HEK293 (cell line): ENCODE data around the gene CRY1.

Source experiments
- CTCF ChIA-PET: fragments of 350-600 bp; formaldehyde crosslinking; extraction: SDS; loops from one replicate; lab custom pipeline; 2021; ENCODE audit warnings: antibody characterized with exemption; lab: Yijun Ruan, JAX
- POLR2A ChIA-PET: fragments of 300-600 bp; formaldehyde crosslinking; extraction: SDS; loops from one replicate; lab custom pipeline; 2020; ENCODE audit warnings: antibody characterized with exemption, inconsistent platforms; lab: Yijun Ruan, JAX
- H3K27ac ChIP-seq: fragments of 200-500 bp; sonication (Bioruptor generic); 2 replicates; pipeline ENCODE4 v1.5.1; 2014; ENCODE audit warnings: low read depth, low read length, control low read depth, inconsistent platforms; ENCODE audit errors: extremely low read depth
- H3K36me3 ChIP-seq, 2 experiments: fragments of 200-500 bp in 1 of 2; sonication (Bioruptor generic) in 1 of 2; 1 replicate in 1 of 2; 2 replicates in 1 of 2; pipeline ENCODE4 v1.5.1; 2014 to 2017; ENCODE audit warnings: inconsistent platforms in 2 of 2, low read length in 2 of 2; ENCODE audit not compliant: control insufficient read depth in 2 of 2, insufficient read depth in 1 of 2
- H3K4me1 ChIP-seq: fragments of 200-500 bp; sonication (Bioruptor generic); 2 replicates; pipeline ENCODE4 v1.5.1; 2014; ENCODE audit warnings: mild to moderate bottlenecking, low read length, inconsistent platforms; ENCODE audit not compliant: control insufficient read depth, insufficient read depth
- H3K4me3 ChIP-seq: 2 replicates; pipeline ENCODE4 v1.5.1; 2011; ENCODE audit warnings: low read depth, mild to moderate bottlenecking, control low read depth, low read length, moderate library complexity
- H3K9me3 ChIP-seq: fragments of 200-500 bp; sonication (Bioruptor generic); 2 replicates; pipeline ENCODE4 v1.5.1; 2014; ENCODE audit warnings: low read depth, low read length, inconsistent platforms; ENCODE audit not compliant: control insufficient read depth, insufficient read depth
- AEBP2 ChIP-seq: fragments of 450-650 bp; formaldehyde crosslinking; IDR thresholded peaks from 2 replicates; pipeline ENCODE4 v1.5.1; 2016; ENCODE audit warnings: missing biosample characterization, missing genetic modification characterization, borderline replicate concordance
- HIC1 ChIP-seq: fragments of 450-650 bp; formaldehyde crosslinking; IDR thresholded peaks from 2 replicates; pipeline ENCODE4 v1.5.1; 2016; ENCODE audit warnings: missing biosample characterization, missing genetic modification characterization
- KLF7 ChIP-seq: fragments of 450-650 bp; formaldehyde crosslinking; IDR thresholded peaks from 2 replicates; pipeline ENCODE4 v1.5.1; 2016; ENCODE audit warnings: missing biosample characterization, missing genetic modification characterization, borderline replicate concordance
- SETDB1 ChIP-seq: IDR thresholded peaks from one replicate; pipeline ENCODE4 v1.6.1; 2017; ENCODE audit warnings: mild to moderate bottlenecking, low read length, moderate library complexity, mixed read lengths; ENCODE audit not compliant: insufficient read length
- ZFHX2 ChIP-seq: fragments of 450-650 bp; formaldehyde crosslinking; conservative IDR thresholded peaks from 2 replicates; pipeline ENCODE4 v1.5.1; 2016; ENCODE audit warnings: missing biosample characterization, missing genetic modification characterization
- ZNF121 ChIP-seq: fragments of 450-650 bp; formaldehyde crosslinking; IDR thresholded peaks from 2 replicates; pipeline ENCODE4 v1.5.1; 2016; ENCODE audit warnings: missing biosample characterization, missing genetic modification characterization
- ZNF24 ChIP-seq: fragments of 450-650 bp; formaldehyde crosslinking; IDR thresholded peaks from 2 replicates; pipeline ENCODE4 v1.5.1; 2016; ENCODE audit warnings: missing biosample characterization, missing genetic modification characterization
- ZNF266 ChIP-seq: fragments of 450-650 bp; formaldehyde crosslinking; IDR thresholded peaks from 2 replicates; pipeline ENCODE4 v1.5.1; 2016; ENCODE audit warnings: missing biosample characterization, missing genetic modification characterization, low read depth
- ZNF404 ChIP-seq: fragments of 450-650 bp; formaldehyde crosslinking; IDR thresholded peaks from 2 replicates; pipeline ENCODE4 v1.5.1; 2017; ENCODE audit warnings: missing biosample characterization, missing genetic modification characterization
- ZNF510 ChIP-seq: fragments of 450-650 bp; formaldehyde crosslinking; IDR thresholded peaks from 2 replicates; pipeline ENCODE4 v1.5.1; 2018; ENCODE audit warnings: mild to moderate bottlenecking, missing genetic modification characterization, missing biosample characterization; ENCODE audit not compliant: insufficient replicate concordance
- ZNF558 ChIP-seq: fragments of 450-650 bp; formaldehyde crosslinking; IDR thresholded peaks from 2 replicates; pipeline ENCODE4 v1.5.1; 2016; ENCODE audit warnings: missing biosample characterization, missing genetic modification characterization
- ZNF585B ChIP-seq: fragments of 450-650 bp; formaldehyde crosslinking; IDR thresholded peaks from 2 replicates; pipeline ENCODE4 v1.5.1; 2016; ENCODE audit warnings: missing biosample characterization, missing genetic modification characterization
- ZNF658 ChIP-seq: fragments of 450-650 bp; formaldehyde crosslinking; IDR thresholded peaks from 2 replicates; pipeline ENCODE4; 2016; ENCODE audit warnings: missing biosample characterization, missing genetic modification characterization
- ZSCAN18 ChIP-seq: fragments of 450-650 bp; formaldehyde crosslinking; IDR thresholded peaks from 2 replicates; pipeline ENCODE4 v1.5.1; 2016; ENCODE audit warnings: missing biosample characterization, missing genetic modification characterization
- TF ChIP-seq, protein P1 (sequence below): fragments of 450-650 bp; formaldehyde crosslinking; conservative IDR thresholded peaks from 2 replicates; pipeline ENCODE4 v1.5.1; 2016; ENCODE audit warnings: low read depth, missing biosample characterization, missing genetic modification characterization

CRY1 gene

DNA sequence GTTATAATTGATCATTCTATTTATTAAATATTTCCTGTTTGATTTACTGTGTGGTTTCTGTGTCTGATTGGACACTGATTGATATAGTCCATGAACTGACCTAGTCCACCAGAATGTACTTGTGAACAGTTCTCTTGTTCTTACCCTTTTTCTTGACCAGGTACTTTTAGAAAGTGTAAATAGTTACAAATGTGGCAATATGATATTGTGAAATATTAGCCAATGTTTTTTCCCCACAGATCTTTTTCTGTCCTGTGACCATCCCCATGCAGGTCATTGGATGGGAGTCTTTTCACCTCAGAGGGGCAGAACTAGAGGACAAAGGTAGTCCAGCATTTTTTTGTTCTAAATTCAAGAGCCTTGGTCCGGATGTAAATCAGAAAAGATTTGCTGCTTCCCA is 8.3 kb upstream of the CRY1 start:
- CTCF ChIA-PET, result no interaction called here

GRCh38 chr12:107099917-107100316 is 6.6 kb upstream of the CRY1 start:
- Histone ChIP-seq H3K4me1 (no peaks in the 10 kb centered on the region), H3K4me3 (no peak overlapping the region), H3K27ac (no peak overlapping the region), H3K9me3 (no peaks in the 10 kb centered on the region), H3K36me3 (no peaks in the 10 kb centered on the region)
- ChIA-PET POLR2A (no interaction called here), CTCF (interaction anchor here (0.9 to 1.3 kb wide), 2 partner anchors 11 to 13 kb away, joined by 4 read pairs; no protein-coding TSS in a partner anchor)
- peak; percentile 40 for TF ChIP-seq ZNF510 (tag by site-specific recombination)
- TF ChIP-seq ZNF24, result no peak

More for the DNA sequence above, 8.3 kb upstream of the CRY1 start:
- Histone ChIP-seq H3K9me3 (no peaks in the 10 kb centered on the region), H3K4me3 (no peak overlapping the region), H3K4me1 (no peaks in the 10 kb centered on the region), H3K36me3 (no peaks in the 10 kb centered on the region), H3K27ac (no peak overlapping the region)
- POLR2A ChIA-PET, result no interaction called here
- no peak for TF ChIP-seq ZSCAN18 (tag by site-specific recombination)
- no peak for TF ChIP-seq HIC1 (tag by site-specific recombination)
- no peak for TF ChIP-seq KLF7
- no peak for TF ChIP-seq ZNF558 (tag by site-specific recombination)
- no peak for TF ChIP-seq ZNF658 (tag by site-specific recombination)
- TF ChIP-seq AEBP2 (tag by site-specific recombination), result no peak
- TF ChIP-seq ZFHX2 (tag by site-specific recombination), result no peak
- no peak for TF ChIP-seq ZNF266

DNA sequence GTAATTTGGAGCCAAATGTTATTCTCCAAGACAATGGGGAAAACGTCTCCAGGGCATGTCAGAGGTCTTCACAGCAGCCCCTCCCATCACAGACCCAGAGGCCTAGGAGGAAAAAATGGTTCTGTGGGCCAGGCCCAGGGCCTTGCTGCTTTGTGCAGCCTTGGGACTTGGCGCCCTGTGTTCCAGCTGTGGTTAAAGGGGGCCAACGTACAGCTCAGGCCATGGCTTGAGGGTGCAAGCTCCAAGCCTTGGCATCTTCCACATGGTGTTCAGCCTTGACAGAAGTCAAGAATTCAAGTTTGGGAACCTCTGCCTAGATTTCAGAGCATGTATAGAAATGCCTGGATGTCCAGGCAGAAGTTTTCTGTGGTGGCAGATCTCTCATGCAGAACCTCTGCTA is 3.2 kb upstream of the CRY1 start:
- CTCF ChIA-PET, result no interaction called here

More for the DNA sequence above, 3.2 kb upstream of the CRY1 start:
- Histone ChIP-seq H3K27ac (no peak overlapping the region), H3K4me3 (no peak overlapping the region), H3K9me3 (no peaks in the 10 kb centered on the region), H3K36me3 (no peaks in the 10 kb centered on the region), H3K4me1 (peaks cover 2% of the 10 kb centered on the region; the same call in 1 of the 2 replicates)
- peak; percentile 62 for TF ChIP-seq SETDB1
- TF ChIP-seq, protein P1, sequence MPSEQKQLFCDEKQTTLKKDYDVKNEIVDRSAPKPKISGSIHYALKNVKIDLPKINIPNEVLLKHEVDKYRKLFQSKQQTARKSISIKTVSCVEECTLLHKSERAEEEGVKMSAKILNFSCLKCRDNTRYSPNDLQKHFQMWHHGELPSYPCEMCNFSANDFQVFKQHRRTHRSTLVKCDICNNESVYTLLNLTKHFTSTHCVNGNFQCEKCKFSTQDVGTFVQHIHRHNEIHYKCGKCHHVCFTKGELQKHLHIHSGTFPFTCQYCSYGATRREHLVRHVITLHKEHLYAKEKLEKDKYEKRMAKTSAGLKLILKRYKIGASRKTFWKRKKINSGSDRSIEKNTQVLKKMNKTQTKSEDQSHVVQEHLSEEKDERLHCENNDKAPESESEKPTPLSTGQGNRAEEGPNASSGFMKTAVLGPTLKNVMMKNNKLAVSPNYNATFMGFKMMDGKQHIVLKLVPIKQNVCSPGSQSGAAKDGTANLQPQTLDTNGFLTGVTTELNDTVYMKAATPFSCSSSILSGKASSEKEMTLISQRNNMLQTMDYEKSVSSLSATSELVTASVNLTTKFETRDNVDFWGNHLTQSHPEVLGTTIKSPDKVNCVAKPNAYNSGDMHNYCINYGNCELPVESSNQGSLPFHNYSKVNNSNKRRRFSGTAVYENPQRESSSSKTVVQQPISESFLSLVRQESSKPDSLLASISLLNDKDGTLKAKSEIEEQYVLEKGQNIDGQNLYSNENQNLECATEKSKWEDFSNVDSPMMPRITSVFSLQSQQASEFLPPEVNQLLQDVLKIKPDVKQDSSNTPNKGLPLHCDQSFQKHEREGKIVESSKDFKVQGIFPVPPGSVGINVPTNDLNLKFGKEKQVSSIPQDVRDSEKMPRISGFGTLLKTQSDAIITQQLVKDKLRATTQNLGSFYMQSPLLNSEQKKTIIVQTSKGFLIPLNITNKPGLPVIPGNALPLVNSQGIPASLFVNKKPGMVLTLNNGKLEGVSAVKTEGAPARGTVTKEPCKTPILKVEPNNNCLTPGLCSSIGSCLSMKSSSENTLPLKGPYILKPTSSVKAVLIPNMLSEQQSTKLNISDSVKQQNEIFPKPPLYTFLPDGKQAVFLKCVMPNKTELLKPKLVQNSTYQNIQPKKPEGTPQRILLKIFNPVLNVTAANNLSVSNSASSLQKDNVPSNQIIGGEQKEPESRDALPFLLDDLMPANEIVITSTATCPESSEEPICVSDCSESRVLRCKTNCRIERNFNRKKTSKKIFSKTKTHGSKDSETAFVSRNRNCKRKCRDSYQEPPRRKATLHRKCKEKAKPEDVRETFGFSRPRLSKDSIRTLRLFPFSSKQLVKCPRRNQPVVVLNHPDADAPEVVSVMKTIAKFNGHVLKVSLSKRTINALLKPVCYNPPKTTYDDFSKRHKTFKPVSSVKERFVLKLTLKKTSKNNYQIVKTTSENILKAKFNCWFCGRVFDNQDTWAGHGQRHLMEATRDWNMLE (tag by site-specific recombination), result no peak
- peak; percentile 98 for TF ChIP-seq ZNF585B (tag by site-specific recombination)
- no peak for TF ChIP-seq ZNF404 (tag by site-specific recombination)
- no peak for TF ChIP-seq ZNF121
- POLR2A ChIA-PET, result no interaction called here
